Stimulated activated CD8-positive, alpha-beta memory T cell treated with anti-CD3 and anti-CD28 coated beads, Interleukin-7, amount 100 ng/mL, for 24 hours (primary cell): Measurements from ENCODE around the gene SLAMF8.

ENCODE experiments used
- DNase-seq: peaks from one replicate; pipeline ENCODE4 v3.0.0-alpha.2; 2020; ENCODE audit warnings: low read depth

The SLAMF8 gene

GRCh38 chr1:159873530-159874143, 47.0 kb downstream of the SLAMF8 start:
- DNase-seq: no peak

- DNase-seq: no peak
These were observed 51.2 kb downstream of the SLAMF8 start for GRCh38 chr1:159877695-159878444.

GRCh38 chr1:159879136-159879535, 52.5 kb downstream of the SLAMF8 start:
- DNase-seq: no peak

GRCh38 chr1:159879977-159880376, 53.3 kb downstream of the SLAMF8 start:
- no peak for DNase-seq

GRCh38 chr1:159880430-159880829, 53.8 kb downstream of the SLAMF8 start:
- no peak for DNase-seq

- no peak for DNase-seq
These were observed 55.2 kb downstream of the SLAMF8 start for GRCh38 chr1:159881622-159882526.

- DNase-seq: no peak
These were observed 55.8 kb downstream of the SLAMF8 start for GRCh38 chr1:159882527-159882862.

GRCh38 chr1:159883134-159883533, 56.5 kb downstream of the SLAMF8 start:
- no peak for DNase-seq

- DNase-seq: no peak
These were observed 57.6 kb downstream of the SLAMF8 start for GRCh38 chr1:159884296-159884695.
